Cardiac fibroblast (primary cell): ENCODE results near the gene RAMP2.

Experiments used
- DNase-seq, 2 donors: peaks; one replicate each; pipeline versions ENCODE4 v3.0.0 to v3.0.0-alpha.2; 2010; ENCODE audit warnings: low read depth in 2 of 2
- H3K4me3 ChIP-seq, 2 donors: replicated peaks in 1 of 2; 1 replicate in 1 of 2; 2 replicates in 1 of 2; pipeline ENCODE4 v1.5.1; 2011; ENCODE audit warnings: low read depth in 2 of 2, low read length in 2 of 2, mild to moderate bottlenecking in 2 of 2, moderate library complexity in 1 of 2
- CTCF ChIP-seq: IDR thresholded peaks from one replicate; pipeline ENCODE4 v1.5.1; 2011; ENCODE audit warnings: low read depth, mild to moderate bottlenecking, low read length, inconsistent platforms

The RAMP2 gene

GRCh38 chr17:42744283-42744805, 16.7 kb upstream of the RAMP2 start:
- no peak for TF ChIP-seq CTCF
- DNase-seq = peak; percentile 44 to 59
- peak overlapping the region; percentile 66 to 78 for H3K4me3 ChIP-seq

GRCh38 chr17:42744806-42745617, 16.0 kb upstream of the RAMP2 start, which contains the start of gene EZH1:
Gene EZH1, minus strand, starts transcription at chr17:42745040. Its CDS starts 16,099 bp downstream, at chr17:42728941.
- no peak for TF ChIP-seq CTCF
- peak within 1 kb of the TSS; percentile 66 to 78 for H3K4me3 ChIP-seq
- DNase-seq = peak; percentile 91 to 93

- DNase-seq = no peak
- H3K4me3 ChIP-seq = no peak overlapping the region
- TF ChIP-seq CTCF = no peak
Observed at GRCh38 chr17:42748202-42748907, 12.7 kb upstream of the RAMP2 start.

GRCh38 chr17:42748908-42749798, 11.9 kb upstream of the RAMP2 start:
- TF ChIP-seq CTCF = no peak
- no peak overlapping the region for H3K4me3 ChIP-seq
- DNase-seq = peak; percentile 17 to 33

GRCh38 chr17:42750739-42751344, 10.2 kb upstream of the RAMP2 start:
- no peak for DNase-seq
- TF ChIP-seq CTCF = no peak

GRCh38 chr17:42751628-42752027, 9.4 kb upstream of the RAMP2 start:
- H3K4me3 ChIP-seq = no peak overlapping the region
- no peak for TF ChIP-seq CTCF
- DNase-seq = peak in 1 of 2 donors; percentile 66

More at GRCh38 chr17:42750739-42751344, 10.2 kb upstream of the RAMP2 start:
- no peak overlapping the region for H3K4me3 ChIP-seq
